WTC11 (cell line): ENCODE data around the gene LMF1. TPM values are rescaled to one million over a fixed set of nuclear protein-coding genes. Genes with fewer than 3 reads are reported as not detected.

Experiments used
- ATAC-seq: fragments of 200-7000 bp; cut with Tn5 transposase; 2 replicates; pipeline ENCODE4 v1.10.0; 2021; ENCODE audit warnings: mild to moderate bottlenecking, moderate library complexity
- CTCF ChIA-PET: fragments of 300-600 bp; sonication (Branson Sonifier 250); formaldehyde crosslinking; loops from one replicate; lab custom pipeline; 2021; ENCODE audit warnings: antibody characterized with exemption; lab: Charles Lee
- POLR2A ChIA-PET: fragments of 350-600 bp; sonication (Branson Sonifier 250); formaldehyde crosslinking; loops from one replicate; lab custom pipeline; 2021; ENCODE audit warnings: antibody characterized with exemption; lab: Charles Lee
- DNase-seq: peaks from one replicate; pipeline ENCODE4 v3.0.0; 2021; ENCODE audit warnings: low spot score
- H3K27ac Mint-ChIP-seq: 2 replicates; pipeline ENCODE4 v1.8.0; 2021; ENCODE audit warnings: mixed read lengths
- H3K27me3 Mint-ChIP-seq: 2 replicates; pipeline ENCODE4 v1.8.0; 2021; ENCODE audit warnings: low read depth, mild to moderate bottlenecking, moderate library complexity, mixed read lengths
- H3K36me3 Mint-ChIP-seq: 2 replicates; pipeline ENCODE4 v1.8.0; 2021; ENCODE audit warnings: mixed read lengths
- H3K4me1 Mint-ChIP-seq: 2 replicates; pipeline ENCODE4 v1.8.0; 2022; ENCODE audit warnings: mixed read lengths
- H3K4me3 Mint-ChIP-seq: 2 replicates; pipeline ENCODE4 v1.8.0; 2021; ENCODE audit warnings: mild to moderate bottlenecking, moderate library complexity, mixed read lengths
- H3K9me3 Mint-ChIP-seq: 2 replicates; pipeline ENCODE4 v1.8.0; 2021; ENCODE audit warnings: mixed read lengths
- ATF1 ChIP-seq: sonication (generic); formaldehyde crosslinking; IDR thresholded peaks from 2 replicates; pipeline ENCODE4 v1.8.1; 2023; ENCODE audit warnings: mild to moderate bottlenecking, moderate library complexity, missing genetic modification reagents
- CREB1 ChIP-seq: sonication (generic); formaldehyde crosslinking; IDR thresholded peaks from 2 replicates; pipeline ENCODE4 v1.8.0; 2023; ENCODE audit warnings: mild to moderate bottlenecking, missing genetic modification reagents
- ELF4 ChIP-seq: sonication (generic); formaldehyde crosslinking; IDR thresholded peaks from 2 replicates; pipeline ENCODE4 v1.8.1; 2022; ENCODE audit warnings: low read depth, mild to moderate bottlenecking, moderate library complexity, missing genetic modification reagents
- JUN ChIP-seq: sonication (generic); formaldehyde crosslinking; IDR thresholded peaks from 2 replicates; pipeline ENCODE4 v1.8.0; 2023; ENCODE audit warnings: mild to moderate bottlenecking, missing genetic modification reagents
- NR3C1 ChIP-seq: sonication (generic); formaldehyde crosslinking; conservative IDR thresholded peaks from 2 replicates; pipeline ENCODE4 v1.8.1; 2023; ENCODE audit warnings: low read depth, mild to moderate bottlenecking, missing genetic modification reagents
- SP1 ChIP-seq: sonication (generic); formaldehyde crosslinking; conservative IDR thresholded peaks from 2 replicates; pipeline ENCODE4 v1.8.1; 2022; ENCODE audit warnings: missing genetic modification reagents
- ZNF423 ChIP-seq: fragments of 250-450 bp; sonication (Bioruptor Pico); IDR thresholded peaks from 2 replicates; pipeline ENCODE4 v2.1.2; 2022; ENCODE audit warnings: mild to moderate bottlenecking, moderate library complexity
- total RNA-seq: library from RNA; stranded (reverse); gene quantifications from 3 replicates; pipeline ENCODE4 v1.2.3, GENCODE V29; 2021
- TF ChIP-seq, protein P1 (sequence below): fragments of 250-450 bp; sonication (Bioruptor Pico); IDR thresholded peaks from 2 replicates; pipeline ENCODE4 v1.9.0; 2021; ENCODE audit warnings: mild to moderate bottlenecking
- TF ChIP-seq, protein P2 (sequence below): fragments of 250-450 bp; sonication (Bioruptor Pico); IDR thresholded peaks from 2 replicates; pipeline ENCODE4 v2.1.2; 2022; ENCODE audit warnings: mild to moderate bottlenecking, moderate library complexity
- TF ChIP-seq, protein P3 (sequence below): sonication (generic); formaldehyde crosslinking; IDR thresholded peaks from 2 replicates; pipeline ENCODE4 v1.8.0; 2022; ENCODE audit warnings: mild to moderate bottlenecking, missing genetic modification reagents
- TF ChIP-seq, protein P4 (sequence below): fragments of 250-450 bp; sonication (Bioruptor Pico); IDR thresholded peaks from 2 replicates; pipeline ENCODE4 v1.8.0; 2021; ENCODE audit warnings: mild to moderate bottlenecking
- TF ChIP-seq, protein P5 (sequence below): sonication (generic); formaldehyde crosslinking; IDR thresholded peaks from 2 replicates; pipeline ENCODE4 v1.8.1; 2023; ENCODE audit warnings: mild to moderate bottlenecking, missing genetic modification reagents, moderate library complexity
- TF ChIP-seq, protein P6 (sequence below): sonication (generic); formaldehyde crosslinking; conservative IDR thresholded peaks from 2 replicates; pipeline ENCODE4 v1.8.1; 2023; ENCODE audit warnings: mild to moderate bottlenecking, low read depth, missing genetic modification reagents, moderate library complexity
- TF ChIP-seq, protein P7 (sequence below): fragments of 250-450 bp; sonication (Bioruptor Pico); IDR thresholded peaks from 2 replicates; pipeline ENCODE4 v1.9.0; 2021; ENCODE audit warnings: mild to moderate bottlenecking

The LMF1 gene
- total RNA-seq, 1 experiment from 2014 or later: 10.5 TPM

DNA sequence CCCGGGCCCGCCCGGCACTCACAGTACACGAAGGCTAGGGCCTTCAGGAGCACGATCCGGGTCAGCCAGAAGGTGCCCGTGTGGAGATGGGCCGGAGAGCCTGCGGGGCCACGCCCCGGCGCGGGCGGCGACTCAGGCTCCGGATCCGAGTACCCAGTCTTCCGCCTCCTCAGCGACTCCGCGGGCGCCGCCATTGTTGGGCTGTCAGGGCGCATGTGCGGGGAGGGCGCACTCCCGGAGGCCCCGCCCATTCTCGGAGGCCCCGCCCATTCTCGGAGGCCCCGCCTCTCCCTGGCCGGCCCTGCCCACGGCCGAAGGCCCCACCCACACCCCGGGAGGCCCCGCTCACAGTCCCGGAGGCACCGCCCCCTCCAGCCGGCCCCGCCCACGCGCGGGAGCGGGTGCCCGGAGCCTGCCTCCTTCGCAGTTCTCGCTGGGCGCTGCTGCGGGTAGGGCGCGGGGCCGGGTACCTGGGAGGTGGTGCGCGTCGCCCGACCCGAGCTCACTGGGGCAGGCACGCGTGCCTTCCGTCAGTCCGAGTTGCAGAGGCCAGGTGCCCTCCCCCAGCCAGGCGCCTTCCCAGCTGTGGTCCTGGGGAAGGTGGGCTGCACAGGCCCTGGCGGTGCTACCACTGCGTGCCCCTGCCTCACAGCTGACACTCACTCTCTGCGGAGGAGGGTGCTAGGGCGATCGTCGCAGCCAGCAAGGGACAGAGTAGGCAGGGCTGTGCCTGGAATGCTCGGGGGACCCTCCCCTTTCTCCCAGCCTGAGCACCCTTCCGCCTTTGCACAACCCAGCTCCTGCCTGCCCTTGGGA is at the start of gene LMF1 (continued):
- TF ChIP-seq, protein P1, sequence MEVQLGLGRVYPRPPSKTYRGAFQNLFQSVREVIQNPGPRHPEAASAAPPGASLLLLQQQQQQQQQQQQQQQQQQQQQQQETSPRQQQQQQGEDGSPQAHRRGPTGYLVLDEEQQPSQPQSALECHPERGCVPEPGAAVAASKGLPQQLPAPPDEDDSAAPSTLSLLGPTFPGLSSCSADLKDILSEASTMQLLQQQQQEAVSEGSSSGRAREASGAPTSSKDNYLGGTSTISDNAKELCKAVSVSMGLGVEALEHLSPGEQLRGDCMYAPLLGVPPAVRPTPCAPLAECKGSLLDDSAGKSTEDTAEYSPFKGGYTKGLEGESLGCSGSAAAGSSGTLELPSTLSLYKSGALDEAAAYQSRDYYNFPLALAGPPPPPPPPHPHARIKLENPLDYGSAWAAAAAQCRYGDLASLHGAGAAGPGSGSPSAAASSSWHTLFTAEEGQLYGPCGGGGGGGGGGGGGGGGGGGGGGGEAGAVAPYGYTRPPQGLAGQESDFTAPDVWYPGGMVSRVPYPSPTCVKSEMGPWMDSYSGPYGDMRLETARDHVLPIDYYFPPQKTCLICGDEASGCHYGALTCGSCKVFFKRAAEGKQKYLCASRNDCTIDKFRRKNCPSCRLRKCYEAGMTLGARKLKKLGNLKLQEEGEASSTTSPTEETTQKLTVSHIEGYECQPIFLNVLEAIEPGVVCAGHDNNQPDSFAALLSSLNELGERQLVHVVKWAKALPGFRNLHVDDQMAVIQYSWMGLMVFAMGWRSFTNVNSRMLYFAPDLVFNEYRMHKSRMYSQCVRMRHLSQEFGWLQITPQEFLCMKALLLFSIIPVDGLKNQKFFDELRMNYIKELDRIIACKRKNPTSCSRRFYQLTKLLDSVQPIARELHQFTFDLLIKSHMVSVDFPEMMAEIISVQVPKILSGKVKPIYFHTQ: no peak
- TF ChIP-seq, protein P2, sequence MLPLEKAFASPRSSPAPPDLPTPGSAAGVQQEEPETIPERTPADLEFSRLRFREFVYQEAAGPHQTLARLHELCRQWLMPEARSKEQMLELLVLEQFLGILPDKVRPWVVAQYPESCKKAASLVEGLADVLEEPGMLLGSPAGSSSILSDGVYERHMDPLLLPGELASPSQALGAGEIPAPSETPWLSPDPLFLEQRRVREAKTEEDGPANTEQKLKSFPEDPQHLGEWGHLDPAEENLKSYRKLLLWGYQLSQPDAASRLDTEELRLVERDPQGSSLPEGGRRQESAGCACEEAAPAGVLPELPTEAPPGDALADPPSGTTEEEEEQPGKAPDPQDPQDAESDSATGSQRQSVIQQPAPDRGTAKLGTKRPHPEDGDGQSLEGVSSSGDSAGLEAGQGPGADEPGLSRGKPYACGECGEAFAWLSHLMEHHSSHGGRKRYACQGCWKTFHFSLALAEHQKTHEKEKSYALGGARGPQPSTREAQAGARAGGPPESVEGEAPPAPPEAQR (CRISPR knock-in tag): no peak
- no peak for TF ChIP-seq ATF1 (CRISPR knock-in tag)
- TF ChIP-seq, all 79 proteins: peak for 12

DNA sequence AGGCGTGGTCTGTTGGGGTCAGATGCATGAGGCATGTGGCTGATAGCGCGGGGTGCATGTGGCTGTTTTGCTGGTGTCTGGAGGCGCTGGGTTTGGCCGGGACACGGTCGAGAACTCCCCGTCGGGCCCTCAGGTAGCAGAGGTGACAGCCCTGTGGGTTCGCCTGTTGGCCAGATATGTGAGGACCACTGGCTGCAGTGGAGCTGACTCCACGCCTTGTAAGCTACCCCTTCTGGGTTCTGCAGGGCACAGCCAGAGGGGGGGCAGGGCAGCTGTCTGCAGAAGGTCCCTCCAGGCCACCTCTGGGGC is 49.3 kb upstream of the LMF1 start:
- no peak overlapping the region for H3K4me3 Mint-ChIP-seq
- TF ChIP-seq, protein P3, sequence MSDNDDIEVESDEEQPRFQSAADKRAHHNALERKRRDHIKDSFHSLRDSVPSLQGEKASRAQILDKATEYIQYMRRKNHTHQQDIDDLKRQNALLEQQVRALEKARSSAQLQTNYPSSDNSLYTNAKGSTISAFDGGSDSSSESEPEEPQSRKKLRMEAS (CRISPR knock-in tag): no peak
- no peak for TF ChIP-seq CREB1
- TF ChIP-seq ZNF423 (CRISPR knock-in tag): no peak
- TF ChIP-seq, protein P4, sequence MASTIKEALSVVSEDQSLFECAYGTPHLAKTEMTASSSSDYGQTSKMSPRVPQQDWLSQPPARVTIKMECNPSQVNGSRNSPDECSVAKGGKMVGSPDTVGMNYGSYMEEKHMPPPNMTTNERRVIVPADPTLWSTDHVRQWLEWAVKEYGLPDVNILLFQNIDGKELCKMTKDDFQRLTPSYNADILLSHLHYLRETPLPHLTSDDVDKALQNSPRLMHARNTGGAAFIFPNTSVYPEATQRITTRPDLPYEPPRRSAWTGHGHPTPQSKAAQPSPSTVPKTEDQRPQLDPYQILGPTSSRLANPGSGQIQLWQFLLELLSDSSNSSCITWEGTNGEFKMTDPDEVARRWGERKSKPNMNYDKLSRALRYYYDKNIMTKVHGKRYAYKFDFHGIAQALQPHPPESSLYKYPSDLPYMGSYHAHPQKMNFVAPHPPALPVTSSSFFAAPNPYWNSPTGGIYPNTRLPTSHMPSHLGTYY (CRISPR knock-in tag): no peak
- TF ChIP-seq, protein P5, sequence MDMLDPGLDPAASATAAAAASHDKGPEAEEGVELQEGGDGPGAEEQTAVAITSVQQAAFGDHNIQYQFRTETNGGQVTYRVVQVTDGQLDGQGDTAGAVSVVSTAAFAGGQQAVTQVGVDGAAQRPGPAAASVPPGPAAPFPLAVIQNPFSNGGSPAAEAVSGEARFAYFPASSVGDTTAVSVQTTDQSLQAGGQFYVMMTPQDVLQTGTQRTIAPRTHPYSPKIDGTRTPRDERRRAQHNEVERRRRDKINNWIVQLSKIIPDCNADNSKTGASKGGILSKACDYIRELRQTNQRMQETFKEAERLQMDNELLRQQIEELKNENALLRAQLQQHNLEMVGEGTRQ (CRISPR knock-in tag): no peak
- TF ChIP-seq NR3C1 (CRISPR knock-in tag): no peak
- TF ChIP-seq, protein P6, sequence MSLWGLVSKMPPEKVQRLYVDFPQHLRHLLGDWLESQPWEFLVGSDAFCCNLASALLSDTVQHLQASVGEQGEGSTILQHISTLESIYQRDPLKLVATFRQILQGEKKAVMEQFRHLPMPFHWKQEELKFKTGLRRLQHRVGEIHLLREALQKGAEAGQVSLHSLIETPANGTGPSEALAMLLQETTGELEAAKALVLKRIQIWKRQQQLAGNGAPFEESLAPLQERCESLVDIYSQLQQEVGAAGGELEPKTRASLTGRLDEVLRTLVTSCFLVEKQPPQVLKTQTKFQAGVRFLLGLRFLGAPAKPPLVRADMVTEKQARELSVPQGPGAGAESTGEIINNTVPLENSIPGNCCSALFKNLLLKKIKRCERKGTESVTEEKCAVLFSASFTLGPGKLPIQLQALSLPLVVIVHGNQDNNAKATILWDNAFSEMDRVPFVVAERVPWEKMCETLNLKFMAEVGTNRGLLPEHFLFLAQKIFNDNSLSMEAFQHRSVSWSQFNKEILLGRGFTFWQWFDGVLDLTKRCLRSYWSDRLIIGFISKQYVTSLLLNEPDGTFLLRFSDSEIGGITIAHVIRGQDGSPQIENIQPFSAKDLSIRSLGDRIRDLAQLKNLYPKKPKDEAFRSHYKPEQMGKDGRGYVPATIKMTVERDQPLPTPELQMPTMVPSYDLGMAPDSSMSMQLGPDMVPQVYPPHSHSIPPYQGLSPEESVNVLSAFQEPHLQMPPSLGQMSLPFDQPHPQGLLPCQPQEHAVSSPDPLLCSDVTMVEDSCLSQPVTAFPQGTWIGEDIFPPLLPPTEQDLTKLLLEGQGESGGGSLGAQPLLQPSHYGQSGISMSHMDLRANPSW (CRISPR knock-in tag): no peak
- TF ChIP-seq, protein P7, sequence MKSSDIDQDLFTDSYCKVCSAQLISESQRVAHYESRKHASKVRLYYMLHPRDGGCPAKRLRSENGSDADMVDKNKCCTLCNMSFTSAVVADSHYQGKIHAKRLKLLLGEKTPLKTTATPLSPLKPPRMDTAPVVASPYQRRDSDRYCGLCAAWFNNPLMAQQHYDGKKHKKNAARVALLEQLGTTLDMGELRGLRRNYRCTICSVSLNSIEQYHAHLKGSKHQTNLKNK: no peak
- TF ChIP-seq JUN (CRISPR knock-in tag): no peak
- TF ChIP-seq ELF4 (CRISPR knock-in tag): no peak
- TF ChIP-seq SP1: no peak

More for the DNA sequence above, 49.3 kb upstream of the LMF1 start:
- POLR2A ChIA-PET: no interaction called here
- no peaks in the 10 kb centered on the region for H3K36me3 Mint-ChIP-seq
- H3K27me3 Mint-ChIP-seq: no peaks in the 10 kb centered on the region
- no peak overlapping the region for H3K27ac Mint-ChIP-seq
- no peaks in the 10 kb centered on the region for H3K4me1 Mint-ChIP-seq
- no peak for DNase-seq
- no peaks in the 10 kb centered on the region for H3K9me3 Mint-ChIP-seq
- CTCF ChIA-PET: interaction anchor here (1.6 kb wide), 3 partner anchors 35 to 39 kb away, joined by 3 to 6 read pairs (median 4); no protein-coding TSS in a partner anchor
- no peak for ATAC-seq
